ENCODE measurements around the gene TNRC6B.

DNA sequence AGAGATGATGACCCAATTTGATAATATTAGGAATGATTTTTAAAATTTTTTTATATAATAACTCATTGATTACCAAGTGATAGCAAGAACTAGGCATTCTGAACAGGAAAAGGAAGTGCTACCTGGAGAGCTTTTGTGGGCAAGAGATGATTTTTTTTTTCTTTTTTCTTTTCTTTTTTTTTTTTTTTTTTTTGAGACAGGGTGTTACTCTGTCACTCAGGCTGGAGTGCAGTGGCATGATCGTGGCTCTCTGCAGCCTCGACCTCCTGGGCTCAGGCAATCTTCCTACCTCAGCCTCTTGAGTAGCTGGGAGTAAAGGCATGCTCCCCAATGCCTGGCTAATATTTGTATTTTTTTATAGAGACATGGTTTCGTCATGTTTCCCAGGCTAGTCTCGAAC lies 40.4 kb downstream of the TNRC6B start:
- TF ChIP-seq, protein P1, sequence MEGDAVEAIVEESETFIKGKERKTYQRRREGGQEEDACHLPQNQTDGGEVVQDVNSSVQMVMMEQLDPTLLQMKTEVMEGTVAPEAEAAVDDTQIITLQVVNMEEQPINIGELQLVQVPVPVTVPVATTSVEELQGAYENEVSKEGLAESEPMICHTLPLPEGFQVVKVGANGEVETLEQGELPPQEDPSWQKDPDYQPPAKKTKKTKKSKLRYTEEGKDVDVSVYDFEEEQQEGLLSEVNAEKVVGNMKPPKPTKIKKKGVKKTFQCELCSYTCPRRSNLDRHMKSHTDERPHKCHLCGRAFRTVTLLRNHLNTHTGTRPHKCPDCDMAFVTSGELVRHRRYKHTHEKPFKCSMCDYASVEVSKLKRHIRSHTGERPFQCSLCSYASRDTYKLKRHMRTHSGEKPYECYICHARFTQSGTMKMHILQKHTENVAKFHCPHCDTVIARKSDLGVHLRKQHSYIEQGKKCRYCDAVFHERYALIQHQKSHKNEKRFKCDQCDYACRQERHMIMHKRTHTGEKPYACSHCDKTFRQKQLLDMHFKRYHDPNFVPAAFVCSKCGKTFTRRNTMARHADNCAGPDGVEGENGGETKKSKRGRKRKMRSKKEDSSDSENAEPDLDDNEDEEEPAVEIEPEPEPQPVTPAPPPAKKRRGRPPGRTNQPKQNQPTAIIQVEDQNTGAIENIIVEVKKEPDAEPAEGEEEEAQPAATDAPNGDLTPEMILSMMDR (IDR thresholded peaks at IDR 0.05; ENCODE audit: poor library complexity, severe bottlenecking) = no peak
- TF ChIP-seq POLR2AphosphoS5 (IDR thresholded peaks at IDR 0.05) = no peak

Data from neural cell (in vitro differentiated cells).